ENCODE measurements around the gene TBC1D22A.

Gene TBC1D22A

DNA sequence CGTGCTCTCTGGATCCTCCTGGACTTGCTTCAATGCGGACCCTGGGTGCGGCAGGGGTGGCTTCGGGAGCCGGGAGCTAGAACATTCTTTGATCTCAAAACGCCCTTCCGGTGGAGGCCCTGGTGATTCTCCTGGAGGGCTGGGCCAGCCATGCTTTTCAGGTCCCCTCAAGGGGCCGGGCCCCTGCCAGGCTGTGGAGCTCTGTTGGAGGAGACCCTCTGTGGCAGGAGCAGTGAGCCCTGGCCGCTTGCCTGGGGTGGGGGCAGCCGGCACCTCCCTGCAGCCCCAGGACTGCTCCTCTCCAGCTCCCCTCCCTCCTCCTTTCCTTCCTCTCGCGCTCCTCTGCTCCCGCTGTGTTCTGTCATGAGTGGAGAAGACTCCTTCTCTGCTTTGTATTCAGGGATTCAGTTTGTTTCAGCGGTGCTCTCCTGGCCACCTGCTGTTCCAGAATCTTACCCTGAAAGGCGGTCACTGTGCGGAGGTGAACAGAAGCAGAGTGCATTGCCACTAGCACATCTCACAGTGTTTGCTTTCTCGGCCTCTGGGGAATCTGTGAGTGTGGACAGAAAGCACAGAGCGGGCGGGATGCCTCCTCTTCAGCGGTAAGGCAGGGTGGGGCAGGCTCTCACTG lies 289.1 kb downstream of the TBC1D22A start:
- no peak for FAIRE-seq

GRCh38 chr22:47052236-47053012 lies 290.0 kb downstream of the TBC1D22A start:
- no peak for FAIRE-seq

- FAIRE-seq = no peak
These were observed 290.7 kb downstream of the TBC1D22A start for GRCh38 chr22:47053013-47053725.

DNA sequence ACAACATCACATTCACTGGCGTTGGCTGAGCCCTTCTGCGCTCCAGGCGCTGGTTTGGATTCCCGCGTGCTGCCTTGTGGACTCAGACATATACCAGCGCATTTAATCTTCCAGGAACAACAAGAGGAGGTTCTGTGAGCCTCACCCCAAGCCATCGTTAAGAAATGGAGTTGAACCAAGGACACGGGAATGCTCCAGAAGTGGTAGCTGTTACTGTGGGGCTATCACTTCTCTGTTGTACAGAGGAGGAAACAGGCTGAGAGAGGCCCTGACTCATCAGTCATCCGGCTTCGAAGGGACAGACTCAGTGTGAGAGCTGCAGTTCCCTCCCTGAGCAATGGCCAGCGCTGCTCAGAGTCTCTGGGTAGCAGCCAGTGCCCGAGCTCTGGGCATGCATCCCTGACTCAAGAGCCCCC lies 291.3 kb downstream of the TBC1D22A start:
- no peak for FAIRE-seq

GRCh38 chr22:47054231-47055072 lies 292.0 kb downstream of the TBC1D22A start:
- no peak for FAIRE-seq

GRCh38 chr22:47055073-47055355 lies 292.6 kb downstream of the TBC1D22A start:
- FAIRE-seq = no peak

GRCh38 chr22:47055461-47055860 lies 293.0 kb downstream of the TBC1D22A start:
- FAIRE-seq = no peak

GRCh38 chr22:47055921-47056320 lies 293.5 kb downstream of the TBC1D22A start:
- no peak for FAIRE-seq

GRCh38 chr22:47056361-47056760 lies 293.9 kb downstream of the TBC1D22A start:
- no peak for FAIRE-seq

DNA sequence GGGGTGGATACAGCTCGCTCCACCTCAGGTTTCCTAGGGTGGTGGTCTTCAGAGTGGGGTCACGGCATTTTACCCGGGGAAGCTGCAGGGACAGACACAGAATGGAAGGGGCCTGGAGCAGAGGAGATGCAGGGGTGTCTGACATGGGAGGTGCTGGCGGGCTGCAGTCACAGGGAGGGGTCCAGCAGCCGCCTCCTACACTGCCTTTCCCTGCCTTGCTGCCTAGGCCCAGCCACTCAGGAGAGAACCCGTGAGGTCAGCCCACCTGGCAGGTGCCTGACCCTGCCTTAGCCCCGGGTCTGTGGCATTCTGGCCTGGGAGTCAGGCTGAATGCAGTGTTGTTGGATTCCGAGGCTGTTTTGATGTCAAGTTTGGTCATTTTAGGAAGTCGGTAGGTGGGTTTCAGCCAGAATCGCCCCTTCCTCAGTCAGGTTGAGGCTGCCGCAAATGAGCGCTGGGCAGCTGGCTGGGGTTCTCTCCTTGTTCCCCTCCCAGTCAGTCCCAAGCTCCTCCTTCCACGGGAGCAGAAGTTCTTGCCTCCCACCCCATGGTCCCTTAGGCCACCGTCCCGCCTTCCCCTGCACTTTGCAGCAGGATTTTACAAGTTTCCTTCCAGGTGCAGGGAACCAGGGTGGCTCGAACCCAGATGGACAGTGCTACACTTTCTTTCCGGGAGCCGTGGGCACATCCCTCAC lies 294.5 kb downstream of the TBC1D22A start:
- no peak for FAIRE-seq

- FAIRE-seq = no peak
These were observed 295.6 kb downstream of the TBC1D22A start for GRCh38 chr22:47057916-47058585.

DNA sequence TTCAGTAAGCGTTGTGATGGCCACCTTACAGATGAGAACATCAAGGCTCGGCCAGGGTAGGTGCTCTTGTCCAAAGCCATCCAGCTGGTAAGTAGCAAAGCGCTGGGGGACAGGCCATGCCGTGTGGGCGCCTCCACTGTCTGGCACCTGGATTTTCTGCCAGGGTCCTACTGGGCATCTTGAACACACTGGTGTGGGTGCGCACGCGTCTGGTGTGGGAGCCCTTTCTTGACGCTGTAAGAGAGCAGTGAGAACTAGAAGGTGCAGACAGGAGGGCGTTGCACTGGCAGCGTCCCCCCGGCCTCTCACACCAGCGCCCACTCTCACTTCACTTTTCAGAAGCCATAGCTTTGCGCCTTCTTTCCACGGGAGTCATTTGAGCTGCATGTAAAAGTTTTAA lies 296.6 kb downstream of the TBC1D22A start:
- FAIRE-seq = no peak

GRCh38 chr22:47059701-47060161 lies 297.3 kb downstream of the TBC1D22A start:
- FAIRE-seq = no peak

GRCh38 chr22:47060718-47061117 lies 298.3 kb downstream of the TBC1D22A start:
- FAIRE-seq = no peak

DNA sequence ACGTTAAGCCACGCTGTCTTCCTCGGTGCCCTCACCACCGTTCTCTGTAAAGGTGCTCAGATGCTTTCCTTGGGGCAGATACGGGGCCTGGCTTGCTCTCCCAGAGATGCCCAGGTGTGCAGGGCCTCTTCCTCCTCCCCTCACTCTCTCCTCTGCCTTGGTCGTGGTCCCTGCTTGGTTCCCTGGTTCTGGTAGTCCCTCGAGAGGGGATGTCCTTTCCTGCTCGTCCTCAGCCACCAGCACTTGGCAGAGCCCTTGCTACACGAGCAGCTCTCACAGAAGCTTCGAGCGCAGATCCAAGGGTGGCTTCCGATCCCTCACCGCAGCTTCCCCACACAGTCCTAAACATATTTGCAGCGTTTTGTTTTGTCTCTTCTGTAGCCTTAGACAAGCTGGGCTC lies 298.8 kb downstream of the TBC1D22A start:
- no peak for FAIRE-seq

DNA sequence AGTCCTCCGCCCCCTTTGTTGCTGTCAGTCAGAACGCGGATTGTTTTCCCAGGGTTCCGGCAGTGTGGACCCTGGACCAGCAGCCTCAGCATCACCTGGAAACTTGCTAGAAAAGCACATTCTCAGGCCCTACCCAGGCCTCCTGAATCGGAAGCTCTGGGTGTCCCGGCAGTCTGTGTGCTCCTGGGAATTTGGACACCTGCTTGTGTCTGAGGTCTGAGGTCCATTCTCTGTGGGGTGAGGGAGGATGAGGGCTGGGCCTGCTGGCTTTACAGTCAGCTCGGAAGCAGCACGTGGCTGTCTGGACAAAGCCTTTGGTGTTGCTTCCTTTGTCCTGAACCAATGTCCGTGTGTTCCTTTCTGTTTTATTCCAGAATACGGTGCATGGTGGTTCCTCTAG lies 299.7 kb downstream of the TBC1D22A start:
- FAIRE-seq = no peak

- no peak for FAIRE-seq
These were observed 300.6 kb downstream of the TBC1D22A start for GRCh38 chr22:47063071-47063509.

- FAIRE-seq = no peak
These were observed 301.2 kb downstream of the TBC1D22A start for GRCh38 chr22:47063606-47064005.

DNA sequence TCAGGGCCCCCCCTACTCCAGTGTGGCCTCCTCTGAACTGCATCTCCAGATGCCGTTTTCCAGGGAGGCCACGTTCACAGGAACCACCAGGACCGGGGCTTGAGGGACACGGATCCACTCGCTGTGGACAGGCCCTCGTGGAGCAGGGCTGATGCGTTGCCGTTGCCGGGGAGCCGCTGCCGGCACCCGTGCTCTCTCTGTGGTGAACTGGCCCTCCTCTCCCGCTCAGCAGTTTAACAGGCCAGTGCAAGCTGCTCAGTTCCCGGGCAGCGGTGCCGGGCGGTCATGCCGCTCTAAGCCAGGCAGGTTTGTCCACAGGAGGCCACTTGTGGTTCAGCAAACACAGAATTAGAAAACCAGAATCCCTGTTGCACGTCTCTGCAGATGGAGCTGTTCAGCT lies 301.6 kb downstream of the TBC1D22A start:
- FAIRE-seq = no peak

DNA sequence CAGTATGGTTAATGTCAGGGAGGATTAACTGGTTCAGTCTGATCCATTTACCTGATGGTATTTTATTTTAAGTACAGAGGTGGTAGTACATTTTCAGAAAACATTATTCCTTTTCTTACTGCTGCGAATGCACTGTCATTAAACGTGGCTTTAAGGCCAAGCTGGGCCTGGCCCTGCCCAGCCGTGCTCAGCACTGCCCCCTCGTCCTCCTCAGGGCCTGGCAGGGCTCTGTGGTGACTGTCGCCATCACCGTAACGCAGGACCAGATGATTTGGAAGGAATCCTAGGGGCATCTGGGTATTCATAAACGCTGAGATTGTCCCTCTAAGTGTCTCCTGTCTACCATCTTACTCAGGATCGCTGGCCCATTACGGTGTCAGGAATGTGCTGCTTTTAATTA lies 302.0 kb downstream of the TBC1D22A start:
- no peak for FAIRE-seq

- no peak for FAIRE-seq
These were observed 303.5 kb downstream of the TBC1D22A start for GRCh38 chr22:47065756-47066615.

Data from colon (tissue), 2 donors.